ENCODE measurements around the gene DENND4A. TPM values are rescaled to one million over a fixed set of nuclear protein-coding genes. Genes with fewer than 3 reads are reported as not detected.
A peak's percentile ranks its signal among the peaks of the same experiment; 100 is the strongest.

Gene DENND4A
- total and polyA plus RNA-seq, 9 of the 15 experiments (the other 6 are each of a cell fraction or from before 2014, with no cell fraction given) = 6.8 to 32.3 (median 19.9) TPM

- no peak for TF ChIP-seq HINFP (tag; conservative IDR thresholded peaks at IDR 0.05; ENCODE audit: low read depth)
- TF ChIP-seq BCLAF1 (IDR thresholded peaks at IDR 0.05; ENCODE audit: borderline replicate concordance in 1 of 2, control insufficient read depth in 1 of 2, low read depth in 2 of 2, low read length in 1 of 2) = no peak
- no peak for TF ChIP-seq ZNF79 (CRISPR knock-in tag; IDR thresholded peaks at IDR 0.05; ENCODE audit: low read depth)
- no peak for TF ChIP-seq NFRKB (IDR thresholded peaks at IDR 0.05; ENCODE audit: low read depth)
- no peak for TF ChIP-seq ERF (CRISPR knock-in tag; IDR thresholded peaks at IDR 0.05)
- peak; percentile 57 for TF ChIP-seq CEBPB (tag; IDR thresholded peaks at IDR 0.05)
- no peak for TF ChIP-seq E4F1 (CRISPR knock-in tag; IDR thresholded peaks at IDR 0.05; ENCODE audit: borderline replicate concordance)
- TF ChIP-seq FIP1L1 (IDR thresholded peaks at IDR 0.05; ENCODE audit: low read depth, low read length, poor library complexity, severe bottlenecking) = no peak
- no peak for TF ChIP-seq CEBPG (CRISPR knock-in tag; IDR thresholded peaks at IDR 0.05)
- peak in 1 of 2 experiments; percentile 17; a peak in 1 of 4 replicates for TF ChIP-seq CEBPG (tag; conservative IDR thresholded peaks at IDR 0.05 in 1 of 2, IDR thresholded peaks at IDR 0.05 in 1 of 2)
- ATAC-seq (no peak), DNase-seq (ENCODE audit: extremely low read depth in 1 of 4, low spot score in 3 of 4) (no peak), FAIRE-seq (peak; percentile 59)
- POLR2A ChIA-PET = no interaction called here
- no peaks in the 10 kb centered on the region for H3K79me2 ChIP-seq (ENCODE audit: control insufficient read depth, insufficient read depth, low read length)
- CTCF ChIA-PET (ENCODE audit: low intra/inter-chr PET ratio) = no interaction called here
- no peaks in the 10 kb centered on the region for H3K4me1 ChIP-seq (replicated peaks in 1 of 2; ENCODE audit: control insufficient read depth in 2 of 2, insufficient read depth in 2 of 2, low read length in 2 of 2)
- no peak overlapping the region for H3K9ac ChIP-seq (ENCODE audit: insufficient read depth in 1 of 2, low read depth in 2 of 2, low read length in 2 of 2)
- intact Hi-C loops (cut with micrococcal nuclease) = no loop called here
- no peaks in the 10 kb centered on the region for H3K27me3 ChIP-seq (ENCODE audit: control insufficient read depth in 2 of 2, insufficient read depth in 2 of 2, low read length in 2 of 2)
- no peaks in the 10 kb centered on the region for H4K20me1 ChIP-seq (replicated peaks; ENCODE audit: control insufficient read depth, insufficient read depth, low read length)
- peaks cover 43% of the 10 kb centered on the region for H3K36me3 ChIP-seq (ENCODE audit: control insufficient read depth, insufficient read depth, low read length)
- in situ Hi-C loops (cut with MboI) = no loop called here
- no peak overlapping the region for H3K27ac ChIP-seq (ENCODE audit: extremely low read depth, low read depth, low read length)
- no peak overlapping the region for H2AFZ ChIP-seq (ENCODE audit: low read depth, low read length)
- no peak overlapping the region for H3K4me2 ChIP-seq (ENCODE audit: insufficient read depth, low read length)
- H3K9me3 ChIP-seq (replicated peaks; ENCODE audit: control insufficient read depth, insufficient read depth, low read depth, low read length) = no peaks in the 10 kb centered on the region
- no TSS peak for BruUV-seq (replicated peaks)
- 87% methylated on average over 4 of the region's 4 CpGs for WGBS (ENCODE audit: insufficient coverage, low coverage, missing lambda C conversion rate)
- no peak overlapping the region for H3K4me3 ChIP-seq
- no peaks in the 10 kb centered on the region for H3K9me1 ChIP-seq (ENCODE audit: control insufficient read depth, insufficient read depth, low read length)
Observed at GRCh38 chr15:65690778-65691177, 101.3 kb downstream of the DENND4A start.
